Adrenal gland (tissue), 5 donors: ENCODE data around the gene DYRK1A.

Source experiments
- POLR2A ChIP-seq, 2 donors: fragments of 450-650 bp; IDR thresholded peaks; one replicate each; pipeline ENCODE4 v1.6.1; 2017; ENCODE audit warnings: antibody characterized with exemption in 2 of 2, mild to moderate bottlenecking in 2 of 2, moderate library complexity in 1 of 2
- TF ChIP-seq, protein P1 (sequence below), 6 experiments: fragments of 450-650 bp in 4 of 6; fragments of 200-600 bp in 2 of 6; sonication (generic) in 1 of 6; IDR thresholded peaks; 1 replicate in 5 of 6; 2 replicates in 1 of 6; pipeline versions ENCODE4 v1.5.1 to v1.8.0; 2016 to 2021; ENCODE audit warnings: antibody characterized with exemption in 6 of 6, mild to moderate bottlenecking in 2 of 6, moderate library complexity in 1 of 6
- donor health status: DM: no; HTN: no; CAD: no.

DNA sequence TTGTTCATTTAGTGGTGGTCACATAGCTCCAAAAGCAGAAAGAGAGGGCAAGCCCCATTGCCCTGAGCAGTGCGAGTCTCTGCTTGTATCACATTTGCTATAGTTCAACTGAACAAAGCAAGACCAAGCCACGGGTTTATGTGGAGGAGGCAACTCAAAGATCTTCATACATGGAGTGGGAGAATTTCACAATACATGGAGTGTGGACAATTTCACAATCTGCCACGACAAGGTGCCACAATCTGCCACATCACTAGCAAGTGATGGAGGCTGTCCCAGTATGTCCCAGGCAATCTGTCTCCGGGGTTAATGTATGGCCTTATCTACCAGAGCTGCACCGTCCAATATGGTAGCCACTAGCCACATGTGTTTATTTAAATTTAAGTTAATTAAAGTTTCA, 44.5 kb upstream of the DYRK1A start:
- TF ChIP-seq, protein P1, sequence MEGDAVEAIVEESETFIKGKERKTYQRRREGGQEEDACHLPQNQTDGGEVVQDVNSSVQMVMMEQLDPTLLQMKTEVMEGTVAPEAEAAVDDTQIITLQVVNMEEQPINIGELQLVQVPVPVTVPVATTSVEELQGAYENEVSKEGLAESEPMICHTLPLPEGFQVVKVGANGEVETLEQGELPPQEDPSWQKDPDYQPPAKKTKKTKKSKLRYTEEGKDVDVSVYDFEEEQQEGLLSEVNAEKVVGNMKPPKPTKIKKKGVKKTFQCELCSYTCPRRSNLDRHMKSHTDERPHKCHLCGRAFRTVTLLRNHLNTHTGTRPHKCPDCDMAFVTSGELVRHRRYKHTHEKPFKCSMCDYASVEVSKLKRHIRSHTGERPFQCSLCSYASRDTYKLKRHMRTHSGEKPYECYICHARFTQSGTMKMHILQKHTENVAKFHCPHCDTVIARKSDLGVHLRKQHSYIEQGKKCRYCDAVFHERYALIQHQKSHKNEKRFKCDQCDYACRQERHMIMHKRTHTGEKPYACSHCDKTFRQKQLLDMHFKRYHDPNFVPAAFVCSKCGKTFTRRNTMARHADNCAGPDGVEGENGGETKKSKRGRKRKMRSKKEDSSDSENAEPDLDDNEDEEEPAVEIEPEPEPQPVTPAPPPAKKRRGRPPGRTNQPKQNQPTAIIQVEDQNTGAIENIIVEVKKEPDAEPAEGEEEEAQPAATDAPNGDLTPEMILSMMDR (IDR thresholded peaks at IDR 0.05): no peak
- no peak for TF ChIP-seq POLR2A (IDR thresholded peaks at IDR 0.05)
